HepG2 (cell line): ENCODE results near the gene LYG2. TPM values are rescaled to one million over a fixed set of nuclear protein-coding genes. Genes with fewer than 3 reads are reported as not detected.

Source experiments
- HDAC2 ChIP-seq: sonication (generic); formaldehyde crosslinking; IDR thresholded peaks from 2 replicates; pipeline ENCODE4 v1.4.0; 2020; ENCODE audit warnings: missing genetic modification reagents
- HNF1A ChIP-seq, 2 experiments: sonication (generic) in 1 of 2; formaldehyde crosslinking in 1 of 2; IDR thresholded peaks; 2 replicates each; pipeline versions ENCODE4 v1.4.0 to v1.6.1; 2016 to 2020; ENCODE audit warnings: borderline replicate concordance in 1 of 2, low read depth in 1 of 2, mild to moderate bottlenecking in 1 of 2, missing genetic modification reagents in 1 of 2
- KDM1A ChIP-seq: IDR thresholded peaks from 2 replicates; pipeline ENCODE4 v1.6.1; 2016; ENCODE audit warnings: missing compliant biosample characterization
- MED13 ChIP-seq: sonication (generic); formaldehyde crosslinking; IDR thresholded peaks from 2 replicates; pipeline ENCODE4 v1.5.0; 2020; ENCODE audit warnings: missing genetic modification reagents
- SOX5 ChIP-seq: IDR thresholded peaks from 2 replicates; pipeline ENCODE4 v1.6.1; 2016; ENCODE audit warnings: borderline replicate concordance
- SUZ12 ChIP-seq: fragments of 150-350 bp; IDR thresholded peaks from 2 replicates; pipeline ENCODE4 v1.6.1; 2014; ENCODE audit warnings: low read depth, low read length
- TBX3 ChIP-seq: fragments of 450-650 bp; IDR thresholded peaks from 2 replicates; pipeline ENCODE4 v1.6.1; 2017; ENCODE audit warnings: antibody characterized with exemption, mild to moderate bottlenecking, inconsistent platforms, borderline replicate concordance
- ZBTB7A ChIP-seq: sonication (generic); formaldehyde crosslinking; IDR thresholded peaks from 2 replicates; pipeline ENCODE4 v1.8.0; 2022; ENCODE audit warnings: mild to moderate bottlenecking, missing genetic modification reagents
- ZEB1 ChIP-seq: IDR thresholded peaks from 2 replicates; pipeline ENCODE4 v1.6.1; 2012; ENCODE audit warnings: mild to moderate bottlenecking, low read depth, inconsistent platforms; ENCODE audit not compliant: insufficient replicate concordance
- ZKSCAN8 ChIP-seq: IDR thresholded peaks from 2 replicates; pipeline ENCODE4 v1.6.1; 2016; ENCODE audit warnings: borderline replicate concordance, missing genetic modification reagents, missing compliant biosample characterization
- ZNF225 ChIP-seq: sonication (generic); formaldehyde crosslinking; IDR thresholded peaks from 2 replicates; pipeline ENCODE4 v1.4.0; 2020; ENCODE audit warnings: mild to moderate bottlenecking, missing genetic modification reagents
- ZNF281 ChIP-seq: sonication (generic); formaldehyde crosslinking; IDR thresholded peaks from 2 replicates; pipeline ENCODE4 v1.4.0; 2020; ENCODE audit warnings: missing genetic modification reagents, borderline replicate concordance
- polyA plus RNA-seq, 8 experiments: library from polyadenylated mRNA; depleted of rRNA in 3 of 8; stranded (reverse) in 7 of 8; unstranded in 1 of 8; fragments of >200 nt; fragmentation: Illumina TruSeq in 4 of 8; extraction: Trizol in 4 of 8; gene quantifications; 2 replicates each; pipeline versions ENCODE4 v1.2.1 to v1.2.3, GENCODE V29; 2011 to 2016; ENCODE audit warnings: low read depth in 4 of 8, missing spikeins in 1 of 8, mixed read lengths in 1 of 8; ENCODE audit not compliant: insufficient read depth in 1 of 8
- total RNA-seq, 5 experiments: library from RNA; depleted of rRNA; stranded (reverse); fragments of >200 nt; fragmentation: Illumina TruSeq; extraction: Trizol; gene quantifications; 2 replicates each; pipeline ENCODE4 v1.2.3, GENCODE V29; 2016; ENCODE audit warnings: low read depth in 1 of 5
- TF ChIP-seq, protein P1 (sequence below): sonication (generic); formaldehyde crosslinking; IDR thresholded peaks from 2 replicates; pipeline ENCODE4 v1.5.1; 2020; ENCODE audit warnings: mild to moderate bottlenecking, missing genetic modification reagents
- TF ChIP-seq, protein P2 (sequence below): IDR thresholded peaks from 2 replicates; pipeline ENCODE4 v1.6.1; 2018; ENCODE audit warnings: missing genetic modification reagents, mild to moderate bottlenecking, missing compliant biosample characterization

LYG2 gene
- total and polyA plus RNA-seq, 2 of the 13 experiments (the other 11 are each of a cell fraction or from before 2014, with no cell fraction given): 0.15 to 0.18 TPM

DNA sequence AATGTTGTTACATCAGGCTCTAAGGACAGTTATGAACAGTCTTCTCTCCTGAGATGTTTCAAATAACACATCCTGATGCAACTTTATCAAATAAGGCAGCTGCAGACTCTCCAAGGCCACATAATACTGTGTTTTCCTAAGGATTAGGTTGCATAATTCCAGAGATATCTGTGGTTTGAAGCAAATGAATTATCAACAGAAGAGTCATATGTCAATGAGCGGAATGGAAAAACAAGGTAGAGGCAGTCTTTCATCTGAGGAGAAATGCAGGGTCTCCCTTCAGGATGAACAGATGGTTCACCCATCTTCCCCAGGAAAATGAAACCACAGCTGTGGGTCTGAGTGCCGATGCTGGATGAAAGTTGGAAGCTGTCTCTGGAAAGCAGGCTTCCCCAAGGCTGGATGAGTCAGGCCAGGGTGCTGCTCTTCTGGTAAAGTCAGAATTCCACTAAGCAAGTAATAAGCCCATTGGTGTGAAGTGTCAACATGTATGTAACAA lies 23.4 kb upstream of the LYG2 start (continued):
- TF ChIP-seq HNF1A (IDR thresholded peaks at IDR 0.05; ENCODE audit: low read depth) (peak; percentile 86), HNF1A (CRISPR knock-in tag; IDR thresholded peaks at IDR 0.05; ENCODE audit: borderline replicate concordance) (peak; percentile 95), ZNF281 (CRISPR knock-in tag) (peak; percentile 26; the same call in 1 of the 2 replicates), MED13 (CRISPR knock-in tag) (0 out of 2 replicates have a peak, but pooled peaks have one; percentile 36), SUZ12 (no peak), TBX3 (peak; percentile 88), ZBTB7A (CRISPR knock-in tag) (no peak), ZEB1 (peak; percentile 72), ZNF225 (no peak), KDM1A (CRISPR knock-in tag) (peak; percentile 88; the same call in 1 of the 2 replicates), SOX5 (CRISPR knock-in tag) (peak; percentile 97), HDAC2 (peak; percentile 99), ZKSCAN8 (CRISPR knock-in tag) (peak; percentile 96)
- TF ChIP-seq, protein P1, sequence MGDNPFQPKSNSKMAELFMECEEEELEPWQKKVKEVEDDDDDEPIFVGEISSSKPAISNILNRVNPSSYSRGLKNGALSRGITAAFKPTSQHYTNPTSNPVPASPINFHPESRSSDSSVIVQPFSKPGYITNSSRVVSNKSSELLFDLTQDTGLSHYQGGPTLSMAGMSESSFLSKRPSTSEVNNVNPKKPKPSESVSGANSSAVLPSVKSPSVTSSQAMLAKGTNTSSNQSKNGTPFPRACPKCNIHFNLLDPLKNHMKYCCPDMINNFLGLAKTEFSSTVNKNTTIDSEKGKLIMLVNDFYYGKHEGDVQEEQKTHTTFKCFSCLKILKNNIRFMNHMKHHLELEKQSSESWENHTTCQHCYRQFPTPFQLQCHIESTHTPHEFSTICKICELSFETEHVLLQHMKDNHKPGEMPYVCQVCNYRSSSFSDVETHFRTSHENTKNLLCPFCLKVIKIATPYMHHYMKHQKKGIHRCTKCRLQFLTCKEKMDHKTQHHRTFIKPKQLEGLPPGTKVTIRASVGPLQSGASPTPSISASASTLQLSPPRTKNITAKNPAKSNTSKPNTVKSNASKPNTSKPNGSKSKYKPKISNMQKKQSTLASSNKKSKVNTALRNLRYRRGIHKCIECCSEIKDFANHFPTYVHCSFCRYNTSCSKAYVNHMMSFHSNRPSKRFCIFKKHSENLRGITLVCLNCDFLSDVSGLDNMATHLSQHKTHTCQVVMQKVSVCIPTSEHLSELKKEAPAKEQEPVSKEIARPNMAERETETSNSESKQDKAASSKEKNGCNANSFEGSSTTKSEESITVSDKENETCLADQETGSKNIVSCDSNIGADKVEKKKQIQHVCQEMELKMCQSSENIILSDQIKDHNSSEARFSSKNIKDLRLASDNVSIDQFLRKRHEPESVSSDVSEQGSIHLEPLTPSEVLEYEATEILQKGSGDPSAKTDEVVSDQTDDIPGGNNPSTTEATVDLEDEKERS (CRISPR knock-in tag): peak; percentile 96
- TF ChIP-seq, protein P2, sequence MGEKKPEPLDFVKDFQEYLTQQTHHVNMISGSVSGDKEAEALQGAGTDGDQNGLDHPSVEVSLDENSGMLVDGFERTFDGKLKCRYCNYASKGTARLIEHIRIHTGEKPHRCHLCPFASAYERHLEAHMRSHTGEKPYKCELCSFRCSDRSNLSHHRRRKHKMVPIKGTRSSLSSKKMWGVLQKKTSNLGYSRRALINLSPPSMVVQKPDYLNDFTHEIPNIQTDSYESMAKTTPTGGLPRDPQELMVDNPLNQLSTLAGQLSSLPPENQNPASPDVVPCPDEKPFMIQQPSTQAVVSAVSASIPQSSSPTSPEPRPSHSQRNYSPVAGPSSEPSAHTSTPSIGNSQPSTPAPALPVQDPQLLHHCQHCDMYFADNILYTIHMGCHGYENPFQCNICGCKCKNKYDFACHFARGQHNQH: peak; percentile 65
